IMR-90 (cell line): ENCODE data around the gene RPGR. TPM values are rescaled to one million over a fixed set of nuclear protein-coding genes. Genes with fewer than 3 reads are reported as not detected.

ENCODE experiments used
- ATAC-seq: fragments of 200-7000 bp; cut with Tn5 transposase; 2 replicates; pipeline ENCODE4 v1.9.1; 2020; ENCODE audit warnings: low read depth, mild to moderate bottlenecking, moderate library complexity
- BruUV-seq: library from RNA; stranded (reverse); fragments of 400-500 nt; replicated peaks from 2 replicates; lab custom pipeline; 2021; lab: Mats Ljungman, UMichigan
- CTCF ChIA-PET: fragments of 300-600 bp; formaldehyde crosslinking; extraction: SDS; loops from one replicate; lab custom pipeline; 2021; ENCODE audit warnings: antibody characterized with exemption; lab: Yijun Ruan, JAX
- POLR2A ChIA-PET: fragments of 300-600 bp; sonication (Branson Sonifier 250); formaldehyde crosslinking; loops from one replicate; lab custom pipeline; 2022; ENCODE audit warnings: antibody characterized with exemption; ENCODE audit not compliant: unreplicated experiment; lab: Charles Lee
- DNase-seq: peaks from one replicate; pipeline ENCODE4 v3.0.0; 2013
- H2AFZ ChIP-seq: replicated peaks from 2 replicates; pipeline ENCODE3; 2013; ENCODE audit warnings: low read length, mild to moderate bottlenecking; ENCODE audit not compliant: poor library complexity
- H2AK5ac ChIP-seq: 2 replicates; pipeline ENCODE4 v1.6.1; 2013; ENCODE audit warnings: low read depth, low read length, inconsistent platforms
- H2AK9ac ChIP-seq: replicated peaks from 2 replicates; pipeline ENCODE3; 2013; ENCODE audit warnings: mild to moderate bottlenecking, low read depth, low read length, moderate library complexity; ENCODE audit not compliant: poor library complexity
- H2BK120ac ChIP-seq: 2 replicates; pipeline ENCODE4 v1.6.1; 2013; ENCODE audit warnings: low read depth, low read length, inconsistent platforms
- H2BK15ac ChIP-seq: 3 replicates; pipeline ENCODE4 v1.6.1; 2013; ENCODE audit warnings: low read depth, low read length, inconsistent platforms
- H2BK20ac ChIP-seq: 2 replicates; pipeline ENCODE4 v1.6.1; 2013; ENCODE audit warnings: low read depth, mild to moderate bottlenecking, inconsistent platforms, low read length, moderate library complexity
- H2BK5ac ChIP-seq: 2 replicates; pipeline ENCODE4 v1.6.1; 2013; ENCODE audit warnings: mild to moderate bottlenecking, low read depth, low read length, inconsistent platforms; ENCODE audit not compliant: poor library complexity, severe bottlenecking
- H3K14ac ChIP-seq: replicated peaks from 2 replicates; pipeline ENCODE4 v1.6.1; 2013; ENCODE audit warnings: low read depth, low read length, inconsistent platforms
- H3K18ac ChIP-seq: 2 replicates; pipeline ENCODE4 v1.6.1; 2013; ENCODE audit warnings: low read depth, low read length, control low read depth
- H3K23ac ChIP-seq: 2 replicates; pipeline ENCODE4 v1.6.1; 2013; ENCODE audit warnings: low read depth, low read length, inconsistent platforms
- H3K27ac ChIP-seq: 2 replicates; pipeline ENCODE4 v1.5.1; 2013; ENCODE audit warnings: mild to moderate bottlenecking, control low read depth, low read length; ENCODE audit not compliant: insufficient read depth
- H3K27me3 ChIP-seq: 2 replicates; pipeline ENCODE4 v1.6.1; 2013; ENCODE audit warnings: low read length; ENCODE audit not compliant: control insufficient read depth, insufficient read depth
- H3K36me3 ChIP-seq: 2 replicates; pipeline ENCODE4 v1.6.1; 2013; ENCODE audit warnings: low read length, mixed read lengths; ENCODE audit not compliant: control insufficient read depth, insufficient read depth
- H3K4ac ChIP-seq: 2 replicates; pipeline ENCODE4 v1.6.1; 2013; ENCODE audit warnings: low read depth, low read length, inconsistent platforms
- H3K4me1 ChIP-seq: 2 replicates; pipeline ENCODE4 v1.6.1; 2013; ENCODE audit warnings: low read length, mixed read lengths; ENCODE audit not compliant: control insufficient read depth, insufficient read depth
- H3K4me2 ChIP-seq: 2 replicates; pipeline ENCODE4 v1.6.1; 2013; ENCODE audit warnings: low read depth, mild to moderate bottlenecking, control low read depth, low read length, moderate library complexity
- H3K4me3 ChIP-seq: 2 replicates; pipeline ENCODE4 v1.5.1; 2013; ENCODE audit warnings: low read depth, mild to moderate bottlenecking, control low read depth, low read length, moderate library complexity; ENCODE audit not compliant: insufficient read depth
- H3K56ac ChIP-seq: 2 replicates; pipeline ENCODE4 v1.6.1; 2013; ENCODE audit warnings: low read length, inconsistent platforms; ENCODE audit not compliant: insufficient read depth; ENCODE audit errors: extremely low read depth
- H3K79me1 ChIP-seq, 2 experiments: 2 replicates each; pipeline ENCODE4 v1.6.1; 2013; ENCODE audit warnings: low read length in 2 of 2, inconsistent platforms in 1 of 2, low read depth in 1 of 2
- H3K9ac ChIP-seq: 2 replicates; pipeline ENCODE4 v1.6.1; 2013; ENCODE audit warnings: low read depth, low read length, control low read depth
- H3K9me1 ChIP-seq: 2 replicates; pipeline ENCODE4 v1.6.1; 2013; ENCODE audit warnings: low read length, inconsistent platforms; ENCODE audit not compliant: insufficient read depth
- H3K9me3 ChIP-seq: 2 replicates; pipeline ENCODE4 v1.6.1; 2013; ENCODE audit warnings: low read length; ENCODE audit not compliant: control insufficient read depth, insufficient read depth
- H4K20me1 ChIP-seq: 2 replicates; pipeline ENCODE4 v1.6.1; 2013; ENCODE audit warnings: low read length, inconsistent platforms; ENCODE audit not compliant: insufficient read depth
- H4K5ac ChIP-seq: 2 replicates; pipeline ENCODE4 v1.6.1; 2013; ENCODE audit warnings: mild to moderate bottlenecking, low read depth, low read length, control low read depth
- H4K8ac ChIP-seq, 2 experiments: 2 replicates each; pipeline ENCODE4 v1.6.1; 2013; ENCODE audit warnings: low read depth in 2 of 2, low read length in 2 of 2, control low read depth in 1 of 2, inconsistent platforms in 1 of 2
- H4K91ac ChIP-seq: 2 replicates; pipeline ENCODE4 v1.6.1; 2013; ENCODE audit warnings: low read depth, low read length, inconsistent platforms; ENCODE audit not compliant: insufficient read depth
- BHLHE40 ChIP-seq: fragments of 150-350 bp; IDR thresholded peaks from 2 replicates; pipeline ENCODE4 v1.6.1; 2016; ENCODE audit warnings: mild to moderate bottlenecking, low read depth, low read length
- CEBPB ChIP-seq: IDR thresholded peaks from 2 replicates; pipeline ENCODE4 v1.6.1; 2012; ENCODE audit warnings: low read depth, low read length, improper control_type of control experiment
- CHD1 ChIP-seq: IDR thresholded peaks from 2 replicates; pipeline ENCODE4 v1.6.1; 2012; ENCODE audit warnings: low read depth, low read length, improper control_type of control experiment
- CTCF ChIP-seq: conservative IDR thresholded peaks from 2 replicates; pipeline ENCODE4 v1.5.1; 2012; ENCODE audit warnings: mild to moderate bottlenecking, low read depth, low read length, improper control_type of control experiment
- ELK1 ChIP-seq: fragments of 150-350 bp; IDR thresholded peaks from 2 replicates; pipeline ENCODE4 v1.6.1; 2016; ENCODE audit warnings: low read depth, mild to moderate bottlenecking, low read length, moderate library complexity, borderline replicate concordance
- FOS ChIP-seq: fragments of 150-350 bp; IDR thresholded peaks from 2 replicates; pipeline ENCODE4 v1.6.1; 2016; ENCODE audit warnings: low read depth, low read length
- MAFK ChIP-seq: IDR thresholded peaks from 2 replicates; pipeline ENCODE4 v1.6.1; 2012; ENCODE audit warnings: low read depth, low read length, improper control_type of control experiment
- MAZ ChIP-seq: IDR thresholded peaks from 2 replicates; pipeline ENCODE4 v1.6.1; 2012; ENCODE audit warnings: low read depth, mild to moderate bottlenecking, low read length, improper control_type of control experiment, moderate library complexity, borderline replicate concordance
- MXI1 ChIP-seq: IDR thresholded peaks from 2 replicates; pipeline ENCODE4 v1.6.1; 2012; ENCODE audit warnings: low read depth, mild to moderate bottlenecking, low read length, moderate library complexity, borderline replicate concordance
- NFE2L2 ChIP-seq: fragments of 150-350 bp; IDR thresholded peaks from 2 replicates; pipeline ENCODE4 v1.6.1; 2016; ENCODE audit warnings: low read depth, mild to moderate bottlenecking, low read length
- POLR2A ChIP-seq: IDR thresholded peaks from 2 replicates; pipeline ENCODE4 v1.6.1; 2012; ENCODE audit warnings: mild to moderate bottlenecking, low read depth, low read length
- RAD21 ChIP-seq: IDR thresholded peaks from 2 replicates; pipeline ENCODE4 v1.6.1; 2012; ENCODE audit warnings: low read length, improper control_type of control experiment
- RCOR1 ChIP-seq: IDR thresholded peaks from 2 replicates; pipeline ENCODE4 v1.6.1; 2012; ENCODE audit warnings: mild to moderate bottlenecking, low read length, improper control_type of control experiment; ENCODE audit not compliant: insufficient replicate concordance
- RFX5 ChIP-seq: IDR thresholded peaks from 2 replicates; pipeline ENCODE4 v1.8.0; 2012; ENCODE audit warnings: low read depth, mild to moderate bottlenecking, low read length, moderate library complexity
- SMC3 ChIP-seq: fragments of 150-350 bp; IDR thresholded peaks from 2 replicates; pipeline ENCODE4 v1.6.1; 2016; ENCODE audit warnings: low read depth, mild to moderate bottlenecking, antibody characterized with exemption, low read length, moderate library complexity
- USF2 ChIP-seq: fragments of 150-350 bp; IDR thresholded peaks from 2 replicates; pipeline ENCODE4 v1.6.1; 2017; ENCODE audit warnings: mild to moderate bottlenecking, antibody characterized with exemption, low read length, low read depth
- WGBS, 2 experiments: methylation state at CpG; one replicate each; pipeline versions ENCODE4 v1.1.5 to v1.1.7; 2013; ENCODE audit warnings: missing lambda C conversion rate in 2 of 2; ENCODE audit not compliant: insufficient read length in 1 of 2; ENCODE audit errors: extremely low coverage in 2 of 2; 5-methylcytosine and 5-hydroxymethylcytosine counted together
- dilution Hi-C: fragments of 300-500 bp; cut with HindIII; formaldehyde crosslinking; loops from one replicate; pipeline ENCODE4 v1.14.3; 2018; ENCODE audit warnings: low sequenced_read_pairs; ENCODE audit not compliant: unreplicated experiment
- in situ Hi-C: fragments of 300-500 bp; cut with MboI; formaldehyde crosslinking; loops from 3 replicates; pipeline ENCODE4 v1.14.3; 2019; ENCODE audit warnings: low sequenced_read_pairs, inconsistent platforms, mixed read lengths
- intact Hi-C: fragments of 100-400 bp; cut with micrococcal nuclease; formaldehyde crosslinking; loops from 2 replicates; pipeline ENCODE4 v1.10.0; 2022
- polyA plus RNA-seq, 3 experiments: library from polyadenylated mRNA; depleted of rRNA; stranded (reverse); fragments of >200 nt; gene quantifications; 2 replicates each; pipeline ENCODE4 v1.2.3, GENCODE V29; 2012; ENCODE audit warnings: low replicate concordance in 1 of 3
- total RNA-seq: library from RNA; depleted of rRNA; stranded (reverse); fragments of >200 nt; gene quantifications from 2 replicates; pipeline ENCODE4 v1.2.3, GENCODE V29; 2012

RPGR gene
- total and polyA plus RNA-seq, 2 of the 4 experiments (the other 2 are of a cell fraction) = 2.2 to 3.8 TPM

GRCh38 chrX:38318196-38318595 is 9.1 kb downstream of the RPGR start:
- in situ Hi-C loops = no loop called here
- no peak overlapping the region for H3K18ac ChIP-seq
- H4K5ac ChIP-seq = no peak overlapping the region
- H3K4me3 ChIP-seq = no peak overlapping the region
- no peak overlapping the region for H3K27ac ChIP-seq
- no peak overlapping the region for H2AK9ac ChIP-seq
- dilution Hi-C loops = no loop called here
- no peak overlapping the region for H2BK20ac ChIP-seq
- ChIA-PET CTCF (interaction anchor here (0.8 kb wide), 1 partner anchor 9 kb away, joined by 3 read pairs; the partner anchor contains the start of gene RPGR), POLR2A (no interaction called here)
- intact Hi-C loops = no loop called here
- H2AK5ac ChIP-seq = no peak overlapping the region
- H2BK15ac ChIP-seq = no peak overlapping the region
- H4K8ac ChIP-seq = no peak overlapping the region
- no peak overlapping the region for H2AFZ ChIP-seq
- no peak overlapping the region for H3K56ac ChIP-seq
- no peaks in the 10 kb centered on the region for H3K4me1 ChIP-seq
- 60% methylated on average over 1 of the region's 3 CpGs; no CpG with 5 or more reads in 1 of the 2 experiments for WGBS, 2 experiments
- no peak overlapping the region for H3K4me2 ChIP-seq
- H3K9me1 ChIP-seq = no peaks in the 10 kb centered on the region
- no peaks in the 10 kb centered on the region for H4K20me1 ChIP-seq
- H3K9ac ChIP-seq = no peak overlapping the region; the same call in 1 of the 2 replicates
- no peaks in the 10 kb centered on the region for H3K9me3 ChIP-seq
- no peak overlapping the region for H3K14ac ChIP-seq
- TF ChIP-seq MAZ (no peak), CHD1 (no peak), CTCF (no peak), SMC3 (no peak), CEBPB (no peak), POLR2A (no peak), MAFK (no peak), FOS (no peak), BHLHE40 (no peak), USF2 (no peak), MXI1 (no peak), RCOR1 (no peak), RAD21 (no peak), ELK1 (no peak), RFX5 (no peak), NFE2L2 (no peak)
- H2BK5ac ChIP-seq = no peak overlapping the region
- no TSS peak for BruUV-seq
- H2BK120ac ChIP-seq = no peak overlapping the region
- H4K91ac ChIP-seq = no peak overlapping the region
- DNase-seq = no peak
- ATAC-seq = no peak
- H3K79me1 ChIP-seq = no peaks in the 10 kb centered on the region
- no peak overlapping the region for H3K23ac ChIP-seq
- no peaks in the 10 kb centered on the region for H3K36me3 ChIP-seq
- no peak overlapping the region for H3K4ac ChIP-seq
- H3K27me3 ChIP-seq = no peaks in the 10 kb centered on the region
